ENCODE results near the gene SERTAD2. TPM values are rescaled to one million over a fixed set of nuclear protein-coding genes. Genes with fewer than 3 reads are reported as not detected.

The SERTAD2 gene
- 10.2 to 14.0 TPM (median 13.0 TPM) in 5 replicates for total RNA-seq (2022; extraction: Qiagen RNA extraction; ENCODE audit: low read depth)

GRCh38 chr2:64653109-64654062 is at the start of gene SERTAD2:
SERTAD2 (minus strand) TSS chr2:64653913; CDS start chr2:64636871, 17,042 bp downstream.

Other genes with a start within 250 kb of the SERTAD2 start
- gene LGALSL, start 199.8 kb downstream of the SERTAD2 start, total RNA-seq (2022; extraction: Qiagen RNA extraction; ENCODE audit: low read depth), result 10.1 to 14.6 TPM (median 11.7 TPM) in 5 replicates
- gene AFTPH, start 129.6 kb downstream of the SERTAD2 start, total RNA-seq (2022; extraction: Qiagen RNA extraction; ENCODE audit: low read depth), result 18.7 to 26.7 TPM (median 23.9 TPM) in 5 replicates

All from A549 treated with ZK216348 at 1 μM for 4 hours (cell line).